HS-27A (cell line): ENCODE measurements around the gene GCSH.

ENCODE experiments used
- DNase-seq: peaks from one replicate; pipeline ENCODE4 v3.0.0-alpha.2; 2012; ENCODE audit warnings: low read depth, missing footprints

GCSH gene

GRCh38 chr16:81041696-81042095 lies 54.5 kb downstream of the GCSH start:
- no peak for DNase-seq

DNA sequence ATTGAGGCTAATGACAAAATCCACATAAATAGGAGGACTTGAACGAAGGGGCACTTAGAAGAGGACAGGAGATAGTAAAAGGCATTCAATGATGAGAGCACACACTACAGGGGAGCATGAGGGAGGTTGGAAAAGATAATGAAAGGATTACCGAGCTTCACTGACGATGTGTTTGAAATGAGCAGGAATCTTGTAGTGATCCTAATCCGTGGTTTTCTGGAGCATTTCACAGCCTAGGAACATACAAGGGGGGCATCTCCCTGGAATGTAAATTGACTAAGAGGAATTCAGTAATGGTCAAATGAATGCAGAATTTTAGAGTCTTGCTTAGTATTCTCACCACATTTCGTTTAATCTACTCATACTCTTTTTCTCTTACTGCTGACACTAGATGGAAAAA lies 55.4 kb downstream of the GCSH start:
- no peak for DNase-seq

- DNase-seq: no peak
These were observed 56.1 kb downstream of the GCSH start for GRCh38 chr16:81040131-81040530.

- DNase-seq: no peak
These were observed 59.3 kb downstream of the GCSH start for GRCh38 chr16:81036751-81037350.

GRCh38 chr16:81035975-81036750 lies 60.0 kb downstream of the GCSH start:
- DNase-seq: no peak

DNA sequence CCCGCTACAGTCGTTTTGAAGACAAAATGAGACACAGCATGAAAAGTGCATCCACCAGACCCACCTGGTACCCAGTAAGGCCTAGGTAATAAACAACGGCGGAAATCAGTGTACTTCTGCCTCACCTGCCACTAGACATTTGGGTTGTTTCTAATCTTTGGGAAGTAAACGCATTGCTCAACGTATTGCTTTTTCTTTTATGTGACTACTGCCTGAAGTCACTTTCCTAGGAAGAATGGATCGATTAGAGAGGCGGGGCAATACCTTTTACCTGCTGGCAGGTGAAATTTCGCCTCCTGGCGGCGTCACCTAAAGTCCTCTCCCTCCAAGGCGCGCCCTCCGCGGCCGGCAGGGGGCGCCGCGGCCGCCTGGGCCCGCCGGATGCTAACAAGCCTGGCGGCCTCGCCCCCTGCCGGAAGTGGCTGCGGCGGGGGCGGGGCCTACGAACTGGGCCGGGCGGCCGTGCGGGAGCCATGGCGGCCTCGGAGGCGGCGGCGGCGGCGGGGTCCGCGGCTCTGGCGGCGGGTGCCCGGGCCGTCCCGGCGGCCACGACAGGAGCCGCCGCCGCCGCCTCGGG lies 60.7 kb downstream of the GCSH start, which contains the start of gene ATMIN:
Gene ATMIN, plus strand, starts transcription at position 445 of the 577 bp plus-strand sequence. Its CDS starts 29 bp downstream, at position 474.
- DNase-seq: peak; percentile 36
